ENCODE results near the gene JUND. TPM values are rescaled to one million over a fixed set of nuclear protein-coding genes. Genes with fewer than 3 reads are reported as not detected.

JUND gene
- total RNA-seq, 2 experiments from 2014 or later: 527 to 530 TPM

DNA sequence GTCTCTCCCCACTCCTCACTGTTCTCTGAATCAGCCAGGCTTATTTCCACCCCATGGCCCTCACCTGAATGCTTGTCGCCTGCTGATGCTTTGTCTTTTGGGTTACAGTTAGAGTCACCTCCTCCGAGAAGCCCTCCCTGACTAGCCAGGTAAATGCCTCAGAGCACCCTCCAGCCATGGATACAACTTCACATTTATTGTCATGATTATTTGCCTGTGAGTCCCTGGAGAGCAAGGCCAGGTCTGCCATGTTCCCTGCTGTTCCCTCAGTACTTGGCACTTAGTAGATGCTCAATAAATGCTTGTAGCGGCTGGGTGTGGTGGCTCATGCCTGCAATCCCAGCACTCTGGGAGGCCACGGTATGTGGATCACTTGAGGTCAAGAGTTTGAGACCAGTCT, 51.5 kb downstream of the JUND start:
- Mint-ChIP-seq H3K27ac (no peak overlapping the region), H3K4me3 (no peak overlapping the region), H3K9me3 (peaks cover 8% of the 10 kb centered on the region), H3K4me1 (ENCODE audit: low read depth) (peaks cover 24% of the 10 kb centered on the region), H3K27me3 (peaks cover 68% of the 10 kb centered on the region), H3K36me3 (ENCODE audit: low read depth) (no peaks in the 10 kb centered on the region)
- ATAC-seq (no peak), DNase-seq (no peak)
- POLR2A ChIA-PET: no interaction called here
- TF ChIP-seq, protein P1, sequence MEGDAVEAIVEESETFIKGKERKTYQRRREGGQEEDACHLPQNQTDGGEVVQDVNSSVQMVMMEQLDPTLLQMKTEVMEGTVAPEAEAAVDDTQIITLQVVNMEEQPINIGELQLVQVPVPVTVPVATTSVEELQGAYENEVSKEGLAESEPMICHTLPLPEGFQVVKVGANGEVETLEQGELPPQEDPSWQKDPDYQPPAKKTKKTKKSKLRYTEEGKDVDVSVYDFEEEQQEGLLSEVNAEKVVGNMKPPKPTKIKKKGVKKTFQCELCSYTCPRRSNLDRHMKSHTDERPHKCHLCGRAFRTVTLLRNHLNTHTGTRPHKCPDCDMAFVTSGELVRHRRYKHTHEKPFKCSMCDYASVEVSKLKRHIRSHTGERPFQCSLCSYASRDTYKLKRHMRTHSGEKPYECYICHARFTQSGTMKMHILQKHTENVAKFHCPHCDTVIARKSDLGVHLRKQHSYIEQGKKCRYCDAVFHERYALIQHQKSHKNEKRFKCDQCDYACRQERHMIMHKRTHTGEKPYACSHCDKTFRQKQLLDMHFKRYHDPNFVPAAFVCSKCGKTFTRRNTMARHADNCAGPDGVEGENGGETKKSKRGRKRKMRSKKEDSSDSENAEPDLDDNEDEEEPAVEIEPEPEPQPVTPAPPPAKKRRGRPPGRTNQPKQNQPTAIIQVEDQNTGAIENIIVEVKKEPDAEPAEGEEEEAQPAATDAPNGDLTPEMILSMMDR (IDR thresholded peaks at IDR 0.05): no peak
- intact Hi-C loops (cut with micrococcal nuclease): no loop called here
- CTCF ChIA-PET: interaction anchor here (0.7 to 2.0 kb wide), 5 partner anchors 9 to 99 kb away, joined by 3 to 14 read pairs (median 3); partner anchors contain the start of gene RAB3A

Small RNA genes lying within 50 kb of the gene (microRNA-seq; reads per million reads assigned to microRNA genes)
- 8.8 reads per million, percentile 29 among the genes with 10 or more reads in this experiment for gene MIR3188 (ENCODE audit: borderline microRNAs expressed, borderline replicate concordance)

Other genes with a start within 250 kb of the JUND start
- gene IL12RB1, start 194.7 kb downstream of the JUND start, total RNA-seq: 10 to 100 TPM; 25.6 to 27.2 TPM
- gene MAST3, start 183.8 kb downstream of the JUND start, total RNA-seq: 10 to 100 TPM; 23.1 to 23.3 TPM
- gene PIK3R2, start 128.5 kb downstream of the JUND start, total RNA-seq: 10 to 100 TPM; 15.0 to 15.8 TPM
- 10 to 100 TPM; 21.9 to 22.9 TPM for gene IFI30, start 107.8 kb downstream of the JUND start, total RNA-seq
- 1 to 10 TPM; 8.5 to 9.6 TPM for gene MPV17L2, start 88.4 kb downstream of the JUND start, total RNA-seq
- 10 to 100 TPM in 1 of 2 experiments, 1 to 10 TPM in 1; 8.9 to 11.3 TPM for gene RAB3A, start 77.6 kb downstream of the JUND start, total RNA-seq
- under 1 TPM in 1 of 2 experiments, not detected in 1; 0.38 TPM for gene PDE4C, start 55.2 kb downstream of the JUND start, total RNA-seq
- gene IQCN, start 7.2 kb downstream of the JUND start, total RNA-seq: under 1 TPM; 0.59 to 0.69 TPM
- 100 to 1,000 TPM; 426 to 433 TPM for gene LSM4, start 41.5 kb upstream of the JUND start, total RNA-seq
- gene PGPEP1, start 59.0 kb upstream of the JUND start, total RNA-seq: 10 to 100 TPM; 21.7 to 23.9 TPM
- not detected for gene GDF15, start 104.5 kb upstream of the JUND start, total RNA-seq
- not detected for gene LRRC25, start 116.0 kb upstream of the JUND start, total RNA-seq
- 100 to 1,000 TPM in 1 of 2 experiments, 10 to 100 TPM in 1; 98.2 to 102 TPM for gene SSBP4, start 137.8 kb upstream of the JUND start, total RNA-seq
- 10 to 100 TPM; 48.6 to 54.9 TPM for gene ISYNA1, start 156.5 kb upstream of the JUND start, total RNA-seq
- 10 to 100 TPM; 20.1 to 21.9 TPM for gene ELL, start 240.4 kb upstream of the JUND start, total RNA-seq